HepG2 (cell line): ENCODE results near the gene CHP1. TPM values are rescaled to one million over a fixed set of nuclear protein-coding genes. Genes with fewer than 3 reads are reported as not detected.

Source experiments
- BCL3 ChIP-seq: sonication (generic); formaldehyde crosslinking; IDR thresholded peaks from 2 replicates; pipeline ENCODE4 v1.5.1; 2020; ENCODE audit warnings: mild to moderate bottlenecking, missing genetic modification reagents, moderate library complexity
- BORCS8-MEF2B ChIP-seq: sonication (generic); formaldehyde crosslinking; IDR thresholded peaks from 2 replicates; pipeline ENCODE4 v1.8.0; 2022; ENCODE audit warnings: mild to moderate bottlenecking, missing genetic modification reagents
- ELF3 ChIP-seq: IDR thresholded peaks from 2 replicates; pipeline ENCODE4 v1.6.1; 2016; ENCODE audit warnings: missing genetic modification reagents, missing compliant biosample characterization
- FOSL1 ChIP-seq: sonication (generic); formaldehyde crosslinking; IDR thresholded peaks from 2 replicates; pipeline ENCODE4 v1.9.0; 2021; ENCODE audit warnings: missing genetic modification reagents, borderline replicate concordance
- HDAC6 ChIP-seq: fragments of 200-600 bp; sonication (generic); IDR thresholded peaks from 2 replicates; pipeline ENCODE4 v1.7.0; 2017; ENCODE audit warnings: mild to moderate bottlenecking, antibody characterized with exemption, low read length, low read depth
- HINFP ChIP-seq: sonication (generic); formaldehyde crosslinking; IDR thresholded peaks from 2 replicates; pipeline ENCODE4 v1.4.0; 2020; ENCODE audit warnings: low read depth, mild to moderate bottlenecking, missing genetic modification reagents
- HNRNPL ChIP-seq: fragments of 200-400 bp; formaldehyde crosslinking; IDR thresholded peaks from 2 replicates; pipeline ENCODE4 v1.6.1; 2017; ENCODE audit warnings: mild to moderate bottlenecking, low read depth, low read length
- HOXA3 ChIP-seq: sonication (generic); formaldehyde crosslinking; IDR thresholded peaks from 2 replicates; pipeline ENCODE4 v1.5.0; 2020; ENCODE audit warnings: missing genetic modification reagents
- HOXD1 ChIP-seq: sonication (generic); formaldehyde crosslinking; IDR thresholded peaks from 2 replicates; pipeline ENCODE4 v1.5.0; 2020; ENCODE audit warnings: missing genetic modification reagents
- MED8 ChIP-seq: sonication (generic); formaldehyde crosslinking; IDR thresholded peaks from 2 replicates; pipeline ENCODE4 v1.8.1; 2023; ENCODE audit warnings: mild to moderate bottlenecking, missing genetic modification reagents; ENCODE audit not compliant: insufficient replicate concordance
- MZF1 ChIP-seq: sonication (generic); formaldehyde crosslinking; IDR thresholded peaks from 2 replicates; pipeline ENCODE4 v1.8.1; 2023; ENCODE audit warnings: mild to moderate bottlenecking, missing genetic modification reagents, borderline replicate concordance
- NR3C1 ChIP-seq: sonication (generic); formaldehyde crosslinking; IDR thresholded peaks from 2 replicates; pipeline ENCODE4 v1.4.0; 2020; ENCODE audit warnings: missing genetic modification reagents
- PCBP2 ChIP-seq: fragments of 200-400 bp; formaldehyde crosslinking; optimal IDR thresholded peaks from 2 replicates; pipeline ENCODE3; 2018; ENCODE audit warnings: low read length, low read depth; ENCODE audit not compliant: poor library complexity, severe bottlenecking
- RFXAP ChIP-seq: sonication (generic); formaldehyde crosslinking; IDR thresholded peaks from 2 replicates; pipeline ENCODE4 v1.4.0; 2020; ENCODE audit warnings: missing genetic modification reagents, borderline replicate concordance
- SIX4 ChIP-seq: sonication (generic); formaldehyde crosslinking; IDR thresholded peaks from 2 replicates; pipeline ENCODE4 v1.4.0; 2020; ENCODE audit warnings: missing genetic modification reagents
- SMAD3 ChIP-seq: sonication (generic); formaldehyde crosslinking; IDR thresholded peaks from 2 replicates; pipeline ENCODE4 v1.4.0; 2020; ENCODE audit warnings: missing genetic modification reagents
- TCF7L2 ChIP-seq: IDR thresholded peaks from 2 replicates; pipeline ENCODE4 v1.6.1; 2011; ENCODE audit warnings: mild to moderate bottlenecking, low read depth, low read length, moderate library complexity
- THAP7 ChIP-seq: sonication (generic); formaldehyde crosslinking; IDR thresholded peaks from 2 replicates; pipeline ENCODE4 v1.8.1; 2023; ENCODE audit warnings: mild to moderate bottlenecking, missing genetic modification reagents
- TP53 ChIP-seq: sonication (generic); formaldehyde crosslinking; conservative IDR thresholded peaks from 2 replicates; pipeline ENCODE4 v1.4.0; 2020; ENCODE audit warnings: missing genetic modification reagents
- ZMAT3 ChIP-seq: sonication (generic); formaldehyde crosslinking; conservative IDR thresholded peaks from 2 replicates; pipeline ENCODE4 v1.7.0; 2021; ENCODE audit warnings: missing genetic modification reagents
- ZNF234 ChIP-seq: sonication (generic); formaldehyde crosslinking; conservative IDR thresholded peaks from 2 replicates; pipeline ENCODE4 v1.5.1; 2020; ENCODE audit warnings: mild to moderate bottlenecking, missing genetic modification reagents
- ZNF350 ChIP-seq: sonication (generic); formaldehyde crosslinking; IDR thresholded peaks from 2 replicates; pipeline ENCODE4 v1.4.0; 2020; ENCODE audit warnings: mild to moderate bottlenecking, low read depth, missing genetic modification reagents, borderline replicate concordance
- ZNF431 ChIP-seq: sonication (generic); formaldehyde crosslinking; IDR thresholded peaks from 2 replicates; pipeline ENCODE4 v1.9.0; 2022; ENCODE audit warnings: missing genetic modification reagents, low read depth, mild to moderate bottlenecking, borderline replicate concordance
- ZNF614 ChIP-seq: IDR thresholded peaks from 2 replicates; pipeline ENCODE4 v1.6.1; 2018; ENCODE audit warnings: missing biosample characterization, missing genetic modification reagents, inconsistent platforms, borderline replicate concordance
- ZNF780A ChIP-seq: sonication (generic); formaldehyde crosslinking; IDR thresholded peaks from 2 replicates; pipeline ENCODE4 v1.8.0; 2022; ENCODE audit warnings: mild to moderate bottlenecking, missing genetic modification reagents, moderate library complexity
- polyA plus RNA-seq, 8 experiments: library from polyadenylated mRNA; depleted of rRNA in 3 of 8; stranded (reverse) in 7 of 8; unstranded in 1 of 8; fragments of >200 nt; fragmentation: Illumina TruSeq in 4 of 8; extraction: Trizol in 4 of 8; gene quantifications; 2 replicates each; pipeline versions ENCODE4 v1.2.1 to v1.2.3, GENCODE V29; 2011 to 2016; ENCODE audit warnings: low read depth in 4 of 8, missing spikeins in 1 of 8, mixed read lengths in 1 of 8; ENCODE audit not compliant: insufficient read depth in 1 of 8
- total RNA-seq, 5 experiments: library from RNA; depleted of rRNA; stranded (reverse); fragments of >200 nt; fragmentation: Illumina TruSeq; extraction: Trizol; gene quantifications; 2 replicates each; pipeline ENCODE4 v1.2.3, GENCODE V29; 2016; ENCODE audit warnings: low read depth in 1 of 5

The CHP1 gene
- total and polyA plus RNA-seq, 2 of the 13 experiments (the other 11 are each of a cell fraction or from before 2014, with no cell fraction given) = 49.6 to 76.4 TPM

GRCh38 chr15:41259546-41260189 lies 28.6 kb downstream of the CHP1 start (continued):
- TF ChIP-seq ZNF614 (CRISPR knock-in tag) (peak; percentile 78; the same call in 1 of the 2 replicates), ZNF431 (no peak), SIX4 (peak; percentile 61; the same call in 1 of the 2 replicates), TCF7L2 (no peak), TP53 (CRISPR knock-in tag) (no peak), BCL3 (CRISPR knock-in tag) (no peak), SMAD3 (CRISPR knock-in tag) (peak; percentile 64; the same call in 1 of the 2 replicates), PCBP2 (no peak), ELF3 (CRISPR knock-in tag) (peak; percentile 56; the same call in 1 of the 2 replicates), HDAC6 (no peak), NR3C1 (no peak), ZNF780A (CRISPR knock-in tag) (no peak), BORCS8-MEF2B (CRISPR knock-in tag) (peak; percentile 70; the same call in 1 of the 2 replicates), ZNF234 (CRISPR knock-in tag) (no peak), HNRNPL (no peak), HOXD1 (peak; percentile 60; the same call in 1 of the 2 replicates), ZMAT3 (CRISPR knock-in tag) (no peak), THAP7 (no peak), ZNF350 (CRISPR knock-in tag) (peak; percentile 93), HINFP (CRISPR knock-in tag) (peak; percentile 94), FOSL1 (CRISPR knock-in tag) (no peak), HOXA3 (CRISPR knock-in tag) (peak; percentile 89), MED8 (CRISPR knock-in tag) (peak; percentile 71), MZF1 (CRISPR knock-in tag) (no peak), RFXAP (CRISPR knock-in tag) (peak; percentile 74; the same call in 1 of the 2 replicates)
